ENCODE data around the gene SYNC. TPM values are rescaled to one million over a fixed set of nuclear protein-coding genes. Genes with fewer than 3 reads are reported as not detected.
"Not testable (repeated sequence)": the region's sequence is repeated elsewhere in the genome, so short reads cannot be mapped to it uniquely, and the experiment has no call there.

Gene SYNC
- total RNA-seq, 4 donors from 2014 or later, result 2.8 to 16.9 (median 5.8) TPM

DNA sequence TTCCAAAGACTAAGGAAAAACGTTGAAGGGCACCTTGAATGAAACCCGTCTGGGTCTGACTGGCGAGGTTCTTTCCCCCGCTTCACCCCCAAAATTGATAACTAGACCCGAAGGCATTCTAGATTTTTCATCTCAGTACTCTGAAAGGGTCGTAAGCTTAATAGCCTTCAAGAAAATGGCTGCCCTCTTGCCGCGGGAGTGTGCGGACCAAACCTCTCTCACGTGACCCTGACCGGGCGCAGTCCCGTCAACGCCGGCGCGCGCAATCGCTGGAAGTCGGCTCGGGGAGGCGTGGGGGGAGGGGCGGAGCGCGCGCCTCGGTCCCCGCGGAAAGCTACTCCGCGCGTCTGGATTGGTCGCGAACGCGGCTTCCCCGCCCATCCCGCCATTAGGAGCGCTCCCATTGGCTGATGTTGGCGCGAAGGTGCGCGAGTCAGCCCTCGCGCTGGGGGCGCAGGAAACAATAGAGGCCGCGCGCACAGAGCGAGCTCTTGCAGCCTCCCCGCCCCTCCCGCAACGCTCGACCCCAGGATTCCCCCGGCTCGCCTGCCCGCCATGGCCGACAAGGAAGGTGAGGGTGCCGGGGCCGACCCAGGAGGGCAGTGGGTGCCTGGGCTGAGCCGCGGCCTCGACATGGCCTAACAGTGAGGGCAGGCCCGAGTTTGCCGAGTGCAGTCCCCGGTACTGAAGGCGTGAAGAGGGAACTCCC is 51.7 kb downstream of the SYNC start, which contains the start of gene RBBP4:
Gene RBBP4, plus strand, starts transcription at position 457 of the 709 bp plus-strand sequence. Its CDS starts 99 bp downstream, at position 556.
- intact Hi-C loops (cut with DNase I; ENCODE audit: low total_unique reads), result no loop called here
- peak within 1 kb of the TSS; percentile 74 for H3K4me3 ChIP-seq (ENCODE audit: low read depth, poor library complexity, severe bottlenecking)
- TF ChIP-seq, protein P1, sequence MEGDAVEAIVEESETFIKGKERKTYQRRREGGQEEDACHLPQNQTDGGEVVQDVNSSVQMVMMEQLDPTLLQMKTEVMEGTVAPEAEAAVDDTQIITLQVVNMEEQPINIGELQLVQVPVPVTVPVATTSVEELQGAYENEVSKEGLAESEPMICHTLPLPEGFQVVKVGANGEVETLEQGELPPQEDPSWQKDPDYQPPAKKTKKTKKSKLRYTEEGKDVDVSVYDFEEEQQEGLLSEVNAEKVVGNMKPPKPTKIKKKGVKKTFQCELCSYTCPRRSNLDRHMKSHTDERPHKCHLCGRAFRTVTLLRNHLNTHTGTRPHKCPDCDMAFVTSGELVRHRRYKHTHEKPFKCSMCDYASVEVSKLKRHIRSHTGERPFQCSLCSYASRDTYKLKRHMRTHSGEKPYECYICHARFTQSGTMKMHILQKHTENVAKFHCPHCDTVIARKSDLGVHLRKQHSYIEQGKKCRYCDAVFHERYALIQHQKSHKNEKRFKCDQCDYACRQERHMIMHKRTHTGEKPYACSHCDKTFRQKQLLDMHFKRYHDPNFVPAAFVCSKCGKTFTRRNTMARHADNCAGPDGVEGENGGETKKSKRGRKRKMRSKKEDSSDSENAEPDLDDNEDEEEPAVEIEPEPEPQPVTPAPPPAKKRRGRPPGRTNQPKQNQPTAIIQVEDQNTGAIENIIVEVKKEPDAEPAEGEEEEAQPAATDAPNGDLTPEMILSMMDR (IDR thresholded peaks at IDR 0.05), result no peak
- TF ChIP-seq POLR2A (IDR thresholded peaks at IDR 0.05), result peak in 1 of 2 donors; percentile 62
- WGBS, 2 donors, result 0 to 1% methylated on average over 33 to 34 of the region's 67 CpGs
- peak; percentile 96 to 100 for DNase-seq (ENCODE audit: low spot score in 2 of 2)

DNA sequence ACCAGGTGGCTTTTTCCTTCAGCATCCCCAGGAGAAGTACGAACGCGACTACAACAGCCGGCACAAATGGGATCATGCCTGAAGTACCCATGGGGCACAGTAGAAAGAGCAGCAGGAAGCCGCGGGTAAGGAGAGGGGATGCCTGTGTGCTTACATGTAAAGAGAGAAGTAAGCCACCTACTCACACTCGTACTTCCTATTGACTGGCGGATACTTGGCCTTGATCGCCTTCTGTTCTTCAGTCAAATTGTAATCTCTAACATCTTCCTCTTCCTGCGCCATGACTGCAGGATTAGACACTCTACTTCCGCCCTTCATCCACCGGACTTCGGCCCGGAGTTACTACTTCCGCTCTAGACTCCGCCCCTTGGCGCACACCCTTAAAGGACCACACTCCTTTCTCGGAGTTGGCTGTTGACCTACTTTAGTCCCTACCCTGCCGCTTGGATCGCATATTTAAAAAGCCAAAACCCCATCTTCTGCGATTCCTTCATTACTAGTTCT is 52.3 kb downstream of the SYNC start, which contains the start of gene ZBTB8OS:
Gene ZBTB8OS, minus strand, starts transcription at position 303 of the 504 bp plus-strand sequence. Its CDS starts 21 bp downstream, at position 282.
- 0 to 1% methylated on average over 21 of the region's 21 CpGs for WGBS, 2 donors
- peak; percentile 94 to 98 for DNase-seq (ENCODE audit: low spot score in 2 of 2)
- peak within 1 kb of the TSS; percentile 74 for H3K4me3 ChIP-seq (ENCODE audit: low read depth, poor library complexity, severe bottlenecking)
- intact Hi-C loops (cut with DNase I; ENCODE audit: low total_unique reads), result no loop called here
- TF ChIP-seq, protein P1 (IDR thresholded peaks at IDR 0.05), result no peak
- TF ChIP-seq POLR2A (IDR thresholded peaks at IDR 0.05), result no peak

DNA sequence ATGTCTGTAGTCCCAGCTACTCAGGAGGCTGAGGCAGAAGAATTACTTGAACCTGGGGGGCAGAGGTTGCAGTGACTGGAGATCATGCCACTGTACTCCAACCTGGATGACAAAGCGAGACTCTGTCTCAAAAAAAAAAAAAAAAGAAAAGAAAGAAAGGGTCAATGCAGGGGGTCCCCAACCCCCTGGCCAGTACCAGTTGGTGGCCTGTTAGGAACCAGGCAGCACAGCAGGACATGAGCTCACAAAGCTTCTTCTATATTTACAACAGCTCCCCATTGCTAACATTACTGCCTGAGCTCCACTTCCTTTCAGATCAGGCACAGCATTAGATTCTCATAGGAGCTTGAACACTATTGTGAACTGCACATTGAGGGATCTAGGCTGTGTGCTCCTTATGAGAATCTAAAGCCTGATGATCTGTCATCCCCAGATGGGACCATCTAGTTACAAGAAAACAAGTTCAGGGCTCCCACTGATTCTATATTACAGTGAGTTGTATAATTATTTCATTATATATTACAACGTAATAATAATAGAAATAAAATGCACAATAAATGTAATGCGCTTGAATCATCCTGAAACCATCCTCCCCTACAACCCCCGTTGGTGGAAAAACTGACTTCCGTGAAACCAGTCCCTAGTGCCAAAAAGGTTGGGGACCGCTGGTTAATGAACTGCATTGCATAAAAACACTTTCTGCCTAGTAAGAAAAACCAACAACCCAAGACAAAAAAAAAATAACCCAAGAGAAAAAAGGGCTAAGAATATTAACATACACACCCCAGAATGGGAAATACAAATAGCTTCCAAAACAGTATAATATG is 55.0 kb downstream of the SYNC start:
- 79% methylated on average over 6 of the region's 6 CpGs for WGBS, 2 donors
- TF ChIP-seq, protein P1 (IDR thresholded peaks at IDR 0.05), result no peak
- no peak for TF ChIP-seq POLR2A (IDR thresholded peaks at IDR 0.05)

DNA sequence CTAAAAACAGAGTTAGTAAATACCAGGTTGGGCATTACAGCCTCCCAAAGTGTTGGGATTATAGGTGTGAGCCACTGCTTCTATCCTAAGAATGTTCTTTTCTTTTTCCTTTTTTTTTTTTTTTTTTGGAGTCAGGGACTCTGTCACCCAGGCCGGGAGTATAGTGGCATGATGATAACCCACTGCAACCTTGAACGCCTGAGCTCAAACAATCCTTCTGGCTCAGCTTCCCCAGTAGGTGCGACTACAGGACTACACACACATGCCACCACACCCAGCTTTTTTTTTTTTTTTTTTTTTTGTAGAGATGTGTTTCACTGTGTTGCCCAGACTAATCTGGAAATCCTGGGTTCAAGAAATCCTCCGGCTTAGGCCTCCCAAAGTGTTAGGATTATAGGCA is 58.1 kb downstream of the SYNC start:
- DNase-seq (ENCODE audit: low spot score in 2 of 2), result no peak
- no peak for TF ChIP-seq POLR2A (IDR thresholded peaks at IDR 0.05)
- TF ChIP-seq, protein P1 (IDR thresholded peaks at IDR 0.05), result no peak
- WGBS, 2 donors, result 80 to 84% methylated on average over 4 of the region's 4 CpGs
- no peak overlapping the region for H3K4me3 ChIP-seq (ENCODE audit: low read depth, poor library complexity, severe bottlenecking)
- intact Hi-C loops (cut with DNase I; ENCODE audit: low total_unique reads), result no loop called here

More for the DNA sequence above, 55.0 kb downstream of the SYNC start:
- no peak overlapping the region for H3K4me3 ChIP-seq (ENCODE audit: low read depth, poor library complexity, severe bottlenecking)
- intact Hi-C loops (cut with DNase I; ENCODE audit: low total_unique reads), result no loop called here
- no peak for DNase-seq (ENCODE audit: low spot score in 2 of 2)

DNA sequence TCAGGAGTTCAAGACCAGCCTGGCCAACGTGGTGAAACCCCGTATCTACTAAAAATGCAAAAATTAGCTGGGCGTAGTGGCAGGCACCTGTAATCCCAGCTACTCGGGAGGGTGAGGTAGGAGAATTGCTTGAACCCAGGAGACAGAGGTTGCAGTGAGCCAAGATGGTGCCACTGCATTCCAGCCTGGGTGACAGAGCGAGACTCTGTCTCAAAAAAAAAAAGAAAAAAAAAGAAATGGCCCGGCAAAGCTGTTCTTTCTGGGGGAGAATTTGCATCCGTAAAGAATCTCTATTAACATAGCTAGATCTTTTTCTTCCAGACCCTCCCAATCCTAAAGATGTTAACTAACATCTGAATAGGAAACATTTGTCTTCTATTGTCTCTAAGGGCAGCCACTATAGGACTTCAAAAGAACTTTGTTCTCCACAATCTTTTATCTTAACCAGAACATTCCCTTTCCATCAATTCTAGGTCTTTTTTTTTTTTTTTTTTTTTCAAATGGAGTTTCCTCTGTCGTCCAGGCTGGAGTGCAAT is 60.2 kb downstream of the SYNC start:
- intact Hi-C loops (cut with DNase I; ENCODE audit: low total_unique reads); DNase-seq (ENCODE audit: low spot score in 2 of 2); H3K4me3 ChIP-seq (ENCODE audit: low read depth, poor library complexity, severe bottlenecking): not testable (repeated sequence)
- 76 to 82% methylated on average over 8 of the region's 8 CpGs for WGBS, 2 donors
